Spleen (tissue), 11 donors: ENCODE results near the gene FAH. TPM values are rescaled to one million over a fixed set of nuclear protein-coding genes. Genes with fewer than 3 reads are reported as not detected.

Experiments used
- DNase-seq: peaks from one replicate; pipeline ENCODE4 v3.0.0-alpha.2; 2020
- H3K27ac ChIP-seq, 8 donors: fragments of 200-600 bp; sonication (generic) in 7 of 8; 1 replicate in 4 of 8; 2 replicates in 4 of 8; pipeline versions ENCODE4 v1.5.0 to v1.8.0; 2016 to 2021; ENCODE audit warnings: inconsistent platforms in 4 of 8, mild to moderate bottlenecking in 4 of 8, moderate library complexity in 1 of 8
- H3K27me3 ChIP-seq, 7 donors: fragments of 200-600 bp; sonication (generic) in 6 of 7; replicated peaks in 1 of 7; 1 replicate in 4 of 7; 2 replicates in 3 of 7; pipeline versions ENCODE4 v1.5.0 to v1.8.0; 2016 to 2021; ENCODE audit warnings: inconsistent platforms in 3 of 7, mild to moderate bottlenecking in 1 of 7
- H3K36me3 ChIP-seq, 6 donors: fragments of 200-600 bp; sonication (generic) in 5 of 6; 1 replicate in 4 of 6; 2 replicates in 2 of 6; pipeline versions ENCODE4 v1.5.0 to v1.8.0; 2016 to 2021; ENCODE audit warnings: inconsistent platforms in 2 of 6
- H3K4me1 ChIP-seq, 6 donors: fragments of 200-600 bp; sonication (generic) in 5 of 6; 1 replicate in 3 of 6; 2 replicates in 3 of 6; pipeline versions ENCODE4 v1.5.0 to v1.8.0; 2016 to 2021; ENCODE audit warnings: inconsistent platforms in 3 of 6
- H3K4me3 ChIP-seq, 8 donors: fragments of 200-600 bp; sonication (generic) in 7 of 8; 1 replicate in 4 of 8; 2 replicates in 4 of 8; pipeline versions ENCODE4 v1.5.0 to v1.8.0; 2016 to 2021; ENCODE audit warnings: inconsistent platforms in 4 of 8, mild to moderate bottlenecking in 4 of 8, moderate library complexity in 2 of 8
- H3K9me3 ChIP-seq, 8 donors: fragments of 200-600 bp; sonication (generic) in 7 of 8; 1 replicate in 4 of 8; 2 replicates in 4 of 8; pipeline versions ENCODE4 v1.5.0 to v1.8.0; 2016 to 2021; ENCODE audit warnings: inconsistent platforms in 4 of 8
- CTCF ChIP-seq, 11 experiments: fragments of 200-600 bp in 7 of 11; fragments of 450-650 bp in 4 of 11; sonication (generic) in 4 of 11; IDR thresholded peaks in 8 of 11; conservative IDR thresholded peaks in 3 of 11; 1 replicate in 7 of 11; 2 replicates in 4 of 11; pipeline versions ENCODE4 v1.4.0 to v1.8.0; 2016 to 2021; ENCODE audit warnings: antibody characterized with exemption in 11 of 11, inconsistent platforms in 4 of 11, mild to moderate bottlenecking in 1 of 11
- POLR2A ChIP-seq, 3 donors: fragments of 450-650 bp; IDR thresholded peaks; one replicate each; pipeline ENCODE4 v1.5.1; 2017; ENCODE audit warnings: antibody characterized with exemption in 3 of 3, mild to moderate bottlenecking in 1 of 3
- POLR2AphosphoS5 ChIP-seq, 3 donors: sonication (generic); formaldehyde crosslinking; IDR thresholded peaks; one replicate each; pipeline ENCODE4 v1.5.1; 2017; ENCODE audit warnings: antibody characterized with exemption in 3 of 3
- WGBS, 5 donors: extraction: QIAGEN DNeasy Blood & Tissue Kit in 3 of 5; methylation state at CpG; one replicate each; pipeline versions ENCODE4 v1.1.5 to v1.1.7; 2013 to 2018; 5-methylcytosine and 5-hydroxymethylcytosine counted together
- intact Hi-C: fragments of 100-400 bp; cut with DNase I; formaldehyde crosslinking; loops from one replicate; pipeline ENCODE4 v1.15.0; 2023; ENCODE audit warnings: low total_unique reads
- polyA plus RNA-seq, 3 donors: library from polyadenylated mRNA; stranded (reverse); fragments of 200-250 nt; gene quantifications; one replicate each; pipeline ENCODE4 v1.2.1, GENCODE V29; 2013
- total RNA-seq, 7 donors: library from RNA; depleted of rRNA in 3 of 7; stranded (reverse); fragments of >200 nt in 3 of 7; fragmentation: NEBNext Ultra II Directional in 4 of 7; extraction: Animal tissue kit (Norgen Biotek cat#: 25700) in 4 of 7; gene quantifications; one replicate each; pipeline versions ENCODE4 v1.1.0 to v1.2.1, GENCODE V29; 2016 to 2021
- donor health status: healthy with polysubstance abuse.
- donor health status: DM: no; HTN: no; CAD: no; lungs with moderate emphysema.
- donor health status: DM: no; HTN: no; CAD: no.
- donor health status: Bipolar disorder and iron deficiency.
- donor health status: healthy.
- donor health status: DM: no; HTN: no; CAD: no.
- donor health status: DM: yes; HTN: yes; CAD: no.

The FAH gene
- total and polyA plus RNA-seq, 10 donors: 8.5 to 33.1 (median 21.2) TPM

- peaks cover 0 to 67% (median 20%) of the 10 kb centered on the region in 6 donors for H3K4me1 ChIP-seq
- H3K27ac ChIP-seq: no peak overlapping the region
- TF ChIP-seq POLR2AphosphoS5 (IDR thresholded peaks at IDR 0.05) (no peak), CTCF (IDR thresholded peaks at IDR 0.05 in 8 of 11, conservative IDR thresholded peaks at IDR 0.05 in 3 of 11) (no peak), POLR2A (IDR thresholded peaks at IDR 0.05) (no peak)
- no peak for DNase-seq
- WGBS, 5 donors: 90 to 96% (median 94%) methylated on average over 4 of the region's 4 CpGs
- peaks cover 0 to 35% (median 2%) of the 10 kb centered on the region in 6 donors for H3K36me3 ChIP-seq
- intact Hi-C loops: no loop called here
- H3K27me3 ChIP-seq: no peaks in the 10 kb centered on the region
- no peak overlapping the region for H3K4me3 ChIP-seq
- no peaks in the 10 kb centered on the region for H3K9me3 ChIP-seq
Measured at GRCh38 chr15:80106051-80106450, 46.7 kb upstream of the FAH start.

DNA sequence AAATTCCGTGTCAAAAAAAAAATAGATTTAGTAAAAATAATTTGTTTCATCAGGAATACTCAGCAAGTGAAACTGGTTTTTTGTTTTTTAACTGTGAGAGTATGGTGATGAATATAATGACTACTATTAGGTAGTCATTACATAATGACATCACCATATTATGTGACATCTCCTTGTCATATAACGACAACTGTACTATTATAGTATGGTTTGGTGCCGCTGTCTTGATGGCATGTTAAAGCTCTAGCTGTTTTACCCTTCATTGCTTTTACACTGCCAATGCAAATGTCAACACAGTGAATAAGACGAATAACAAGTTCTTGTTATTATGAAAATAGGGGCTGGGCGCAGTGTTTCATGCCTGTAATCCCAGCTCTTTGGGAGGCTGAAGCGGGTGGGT, 45.6 kb upstream of the FAH start:
- H3K9me3 ChIP-seq: no peaks in the 10 kb centered on the region
- 91 to 97% (median 94%) methylated on average over 6 of the region's 6 CpGs for WGBS, 5 donors
- H3K27ac ChIP-seq: no peak overlapping the region
- TF ChIP-seq POLR2AphosphoS5 (IDR thresholded peaks at IDR 0.05) (no peak), CTCF (IDR thresholded peaks at IDR 0.05 in 8 of 11, conservative IDR thresholded peaks at IDR 0.05 in 3 of 11) (no peak), POLR2A (IDR thresholded peaks at IDR 0.05) (no peak)
- peaks cover 0 to 73% (median 20%) of the 10 kb centered on the region in 6 donors for H3K4me1 ChIP-seq
- intact Hi-C loops: no loop called here
- H3K4me3 ChIP-seq: no peak overlapping the region
- peaks cover 0 to 24% (median 0%) of the 10 kb centered on the region in 6 donors for H3K36me3 ChIP-seq
- DNase-seq: no peak
- no peaks in the 10 kb centered on the region for H3K27me3 ChIP-seq

DNA sequence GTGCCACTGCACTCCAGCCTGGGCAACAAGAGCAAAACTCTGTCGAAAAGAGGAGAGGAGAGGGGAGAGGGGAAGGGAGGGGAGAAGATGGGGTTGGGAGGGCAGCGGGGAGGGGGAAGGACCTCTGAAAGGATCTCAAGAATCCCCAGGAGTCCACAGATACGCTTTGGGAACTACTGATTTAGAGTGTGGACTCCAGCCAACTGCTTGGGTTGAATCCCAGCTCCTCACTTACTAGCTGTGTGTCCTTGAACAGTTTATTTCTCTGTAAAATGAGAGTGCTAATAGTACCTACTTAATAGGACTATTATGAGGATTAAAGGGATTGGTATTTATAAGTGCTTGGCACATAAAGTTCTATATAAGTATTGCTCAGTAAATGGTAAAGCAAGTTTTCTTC, 45.0 kb upstream of the FAH start:
- no peaks in the 10 kb centered on the region for H3K9me3 ChIP-seq
- H3K27ac ChIP-seq: no peak overlapping the region
- 54 to 90% (median 76%) methylated on average over 2 to 3 of the region's 3 CpGs for WGBS, 5 donors
- no peak for DNase-seq
- H3K4me3 ChIP-seq: no peak overlapping the region
- intact Hi-C loops: no loop called here
- H3K4me1 ChIP-seq: peaks cover 0 to 74% (median 20%) of the 10 kb centered on the region in 6 donors
- peaks cover 0 to 23% (median 0%) of the 10 kb centered on the region in 6 donors for H3K36me3 ChIP-seq
- no peaks in the 10 kb centered on the region for H3K27me3 ChIP-seq
- TF ChIP-seq CTCF (IDR thresholded peaks at IDR 0.05 in 8 of 11, conservative IDR thresholded peaks at IDR 0.05 in 3 of 11) (no peak), POLR2AphosphoS5 (IDR thresholded peaks at IDR 0.05) (no peak), POLR2A (IDR thresholded peaks at IDR 0.05) (no peak)

DNA sequence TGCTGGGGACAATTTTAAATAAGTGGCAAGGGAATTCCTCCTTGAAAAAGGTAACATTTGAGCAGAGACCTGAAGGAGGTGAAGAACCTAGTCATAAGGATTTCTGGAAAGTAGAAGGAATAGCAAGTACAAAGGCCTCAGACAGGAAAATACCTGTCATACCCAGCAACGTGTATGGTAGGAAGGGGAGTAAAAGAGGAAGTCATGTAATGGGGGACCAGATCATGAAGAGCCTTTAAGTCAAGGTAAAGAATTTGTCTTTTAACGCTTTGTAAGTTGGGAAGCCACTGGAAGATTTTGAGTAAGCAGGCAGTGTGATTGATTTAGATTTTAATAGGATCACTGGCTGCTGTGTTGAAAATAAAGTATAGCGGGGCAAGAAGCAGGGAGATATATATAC, 43.4 kb upstream of the FAH start:
- H3K4me3 ChIP-seq: no peak overlapping the region
- H3K9me3 ChIP-seq: no peaks in the 10 kb centered on the region
- WGBS, 5 donors: 59 to 73% (median 69%) methylated on average over 3 of the region's 3 CpGs
- H3K36me3 ChIP-seq: peaks cover 0 to 7% (median 0%) of the 10 kb centered on the region in 6 donors
- no peak overlapping the region for H3K27ac ChIP-seq
- no peak for DNase-seq
- no peaks in the 10 kb centered on the region for H3K27me3 ChIP-seq
- TF ChIP-seq POLR2A (IDR thresholded peaks at IDR 0.05) (no peak), CTCF (IDR thresholded peaks at IDR 0.05 in 8 of 11, conservative IDR thresholded peaks at IDR 0.05 in 3 of 11) (no peak), POLR2AphosphoS5 (IDR thresholded peaks at IDR 0.05) (no peak)
- intact Hi-C loops: no loop called here
- peaks cover 0 to 82% (median 25%) of the 10 kb centered on the region in 6 donors for H3K4me1 ChIP-seq
